ENCODE measurements around the gene CHID1. TPM values are rescaled to one million over a fixed set of nuclear protein-coding genes. Genes with fewer than 3 reads are reported as not detected.

The CHID1 gene
- total RNA-seq, 3 donors from 2014 or later: 52.3 to 64.3 (median 55.3) TPM

DNA sequence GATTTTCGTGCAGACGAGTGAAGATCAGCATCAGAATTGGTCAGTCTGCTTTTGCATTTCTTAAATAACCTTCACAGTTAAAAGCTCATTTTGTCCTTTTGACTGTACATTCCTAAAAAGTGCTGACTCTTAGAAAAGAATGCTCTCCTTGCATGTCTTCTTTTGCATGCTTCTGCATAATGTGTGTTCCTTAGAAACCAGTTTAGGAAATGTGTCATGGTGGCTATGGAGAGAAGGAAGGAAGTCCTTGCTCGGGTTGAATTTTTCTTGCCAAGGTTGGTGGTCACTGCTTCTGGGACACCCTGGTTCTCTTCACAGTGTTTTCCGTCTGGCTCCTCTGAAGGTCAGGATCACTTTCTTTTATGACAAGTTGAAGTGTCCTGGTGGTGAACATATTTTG, 21.8 kb upstream of the CHID1 start:
- DNase-seq (no peak), ATAC-seq (no peak)
- intact Hi-C loops (cut with DNase I, micrococcal nuclease): no loop called here
- H3K4me3 ChIP-seq: no peak overlapping the region
- no peaks in the 10 kb centered on the region for H3K9me3 ChIP-seq
- H3K4me1 ChIP-seq (ENCODE audit: low read depth): peaks cover 29% of the 10 kb centered on the region
- no peaks in the 10 kb centered on the region for H3K36me3 ChIP-seq (ENCODE audit: low read depth)
- TF ChIP-seq, protein P1, sequence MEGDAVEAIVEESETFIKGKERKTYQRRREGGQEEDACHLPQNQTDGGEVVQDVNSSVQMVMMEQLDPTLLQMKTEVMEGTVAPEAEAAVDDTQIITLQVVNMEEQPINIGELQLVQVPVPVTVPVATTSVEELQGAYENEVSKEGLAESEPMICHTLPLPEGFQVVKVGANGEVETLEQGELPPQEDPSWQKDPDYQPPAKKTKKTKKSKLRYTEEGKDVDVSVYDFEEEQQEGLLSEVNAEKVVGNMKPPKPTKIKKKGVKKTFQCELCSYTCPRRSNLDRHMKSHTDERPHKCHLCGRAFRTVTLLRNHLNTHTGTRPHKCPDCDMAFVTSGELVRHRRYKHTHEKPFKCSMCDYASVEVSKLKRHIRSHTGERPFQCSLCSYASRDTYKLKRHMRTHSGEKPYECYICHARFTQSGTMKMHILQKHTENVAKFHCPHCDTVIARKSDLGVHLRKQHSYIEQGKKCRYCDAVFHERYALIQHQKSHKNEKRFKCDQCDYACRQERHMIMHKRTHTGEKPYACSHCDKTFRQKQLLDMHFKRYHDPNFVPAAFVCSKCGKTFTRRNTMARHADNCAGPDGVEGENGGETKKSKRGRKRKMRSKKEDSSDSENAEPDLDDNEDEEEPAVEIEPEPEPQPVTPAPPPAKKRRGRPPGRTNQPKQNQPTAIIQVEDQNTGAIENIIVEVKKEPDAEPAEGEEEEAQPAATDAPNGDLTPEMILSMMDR (IDR thresholded peaks at IDR 0.05): no peak

DNA sequence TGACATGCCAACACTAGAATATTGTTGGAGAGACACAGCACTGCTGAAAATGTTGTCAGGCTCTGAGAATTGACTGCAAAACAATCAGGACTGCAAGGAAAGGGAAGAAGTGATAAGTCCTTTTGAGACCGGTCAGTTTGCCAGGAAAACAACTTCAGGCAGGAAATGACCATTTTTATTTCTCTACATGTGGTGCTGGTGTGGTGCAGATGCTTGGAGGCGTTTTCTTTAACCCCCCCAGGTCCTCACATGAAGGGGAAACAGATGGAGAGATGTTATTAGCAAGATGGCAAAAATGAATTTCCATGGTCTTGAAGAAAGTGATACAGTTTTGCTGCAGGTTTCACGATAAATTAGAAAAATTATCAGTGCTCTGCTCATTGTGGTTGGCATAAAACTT, 20.8 kb upstream of the CHID1 start:
- TF ChIP-seq, protein P1 (IDR thresholded peaks at IDR 0.05): no peak
- H3K4me1 ChIP-seq (ENCODE audit: low read depth): peaks cover 40% of the 10 kb centered on the region
- intact Hi-C loops (cut with DNase I, micrococcal nuclease): no loop called here

DNA sequence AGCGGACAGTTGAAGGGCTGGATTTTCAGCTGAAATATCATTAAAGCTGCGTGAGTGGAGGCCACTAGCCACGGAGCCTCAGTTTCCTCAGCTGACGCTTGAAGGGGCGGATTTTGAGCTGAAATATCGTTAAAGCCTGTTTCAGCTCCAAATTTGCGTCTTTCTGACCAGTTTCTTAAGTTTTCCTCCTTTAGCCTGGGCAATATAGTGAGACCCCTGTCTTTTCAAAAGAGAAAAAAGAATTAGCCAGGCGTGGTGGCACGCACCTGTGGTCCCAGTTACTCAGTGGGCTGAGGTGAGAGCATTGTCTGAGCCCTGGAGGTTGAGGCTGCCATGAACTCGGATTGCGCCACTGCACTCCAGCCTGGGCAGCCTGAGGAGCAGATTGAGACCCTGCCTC, 18.8 kb upstream of the CHID1 start:
- H3K4me3 ChIP-seq: no peak overlapping the region
- ATAC-seq (no peak), DNase-seq (no peak)
- H3K36me3 ChIP-seq (ENCODE audit: low read depth): no peaks in the 10 kb centered on the region
- H3K9me3 ChIP-seq: no peaks in the 10 kb centered on the region
- intact Hi-C loops (cut with DNase I, micrococcal nuclease): no loop called here
- TF ChIP-seq, protein P1 (IDR thresholded peaks at IDR 0.05): no peak
- peaks cover 41% of the 10 kb centered on the region for H3K4me1 ChIP-seq (ENCODE audit: low read depth)

More for the DNA sequence above, 20.8 kb upstream of the CHID1 start:
- DNase-seq (no peak), ATAC-seq (no peak)
- Histone ChIP-seq H3K36me3 (ENCODE audit: low read depth) (no peaks in the 10 kb centered on the region), H3K9me3 (no peaks in the 10 kb centered on the region), H3K4me3 (no peak overlapping the region)

DNA sequence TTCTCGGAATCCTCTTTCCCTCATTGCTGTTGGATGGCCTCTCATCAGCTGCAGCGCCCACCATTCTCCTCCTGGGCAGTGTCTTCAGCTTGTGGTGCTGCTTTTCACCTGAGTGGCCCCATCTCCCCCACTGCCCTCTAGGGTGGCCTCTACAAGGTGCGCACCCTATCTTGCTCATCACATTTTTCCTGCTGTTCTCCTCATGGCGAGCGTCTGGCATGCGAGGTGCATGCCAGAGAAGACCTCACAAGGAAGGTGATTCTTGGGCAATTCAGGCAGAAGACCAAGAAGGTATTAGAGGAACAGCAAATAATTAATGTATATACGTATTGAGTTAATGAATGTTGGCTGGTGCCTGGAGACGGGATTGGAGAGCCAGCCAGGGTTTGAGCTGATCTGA, 18.2 kb upstream of the CHID1 start:
- Histone ChIP-seq H3K9me3 (no peaks in the 10 kb centered on the region), H3K36me3 (ENCODE audit: low read depth) (no peaks in the 10 kb centered on the region), H3K4me3 (no peak overlapping the region), H3K4me1 (ENCODE audit: low read depth) (peaks cover 41% of the 10 kb centered on the region)
- TF ChIP-seq, protein P1 (IDR thresholded peaks at IDR 0.05): no peak
- no peak for ATAC-seq
- intact Hi-C loops (cut with DNase I, micrococcal nuclease): no loop called here
- no peak for DNase-seq

DNA sequence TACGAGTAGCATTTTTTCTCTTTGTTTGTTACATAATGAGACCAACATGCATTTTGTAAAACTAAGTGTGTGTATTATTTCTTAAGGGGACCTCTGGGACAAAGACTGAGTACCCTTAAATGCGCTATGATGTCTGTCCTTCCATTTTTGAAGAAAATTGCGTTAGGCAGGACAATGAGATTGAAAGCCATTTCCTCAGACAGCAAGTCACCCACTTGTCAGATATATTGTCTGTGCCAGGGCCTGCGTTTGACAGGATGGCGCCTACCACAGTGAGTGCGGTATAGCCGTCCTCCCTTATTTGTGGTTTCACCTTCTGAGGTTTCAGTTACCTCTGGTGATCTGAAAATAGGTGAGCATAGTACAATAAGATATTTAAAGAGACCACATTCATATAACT, 17.3 kb upstream of the CHID1 start:
- TF ChIP-seq, protein P1 (IDR thresholded peaks at IDR 0.05): no peak
- peak; percentile 32 for ATAC-seq
- Histone ChIP-seq H3K4me1 (ENCODE audit: low read depth) (peaks cover 41% of the 10 kb centered on the region), H3K9me3 (no peaks in the 10 kb centered on the region), H3K4me3 (no peak overlapping the region), H3K36me3 (ENCODE audit: low read depth) (no peaks in the 10 kb centered on the region)
- peak in 1 of 3 donors; percentile 53 for DNase-seq
- intact Hi-C loops (cut with DNase I, micrococcal nuclease): no loop called here

DNA sequence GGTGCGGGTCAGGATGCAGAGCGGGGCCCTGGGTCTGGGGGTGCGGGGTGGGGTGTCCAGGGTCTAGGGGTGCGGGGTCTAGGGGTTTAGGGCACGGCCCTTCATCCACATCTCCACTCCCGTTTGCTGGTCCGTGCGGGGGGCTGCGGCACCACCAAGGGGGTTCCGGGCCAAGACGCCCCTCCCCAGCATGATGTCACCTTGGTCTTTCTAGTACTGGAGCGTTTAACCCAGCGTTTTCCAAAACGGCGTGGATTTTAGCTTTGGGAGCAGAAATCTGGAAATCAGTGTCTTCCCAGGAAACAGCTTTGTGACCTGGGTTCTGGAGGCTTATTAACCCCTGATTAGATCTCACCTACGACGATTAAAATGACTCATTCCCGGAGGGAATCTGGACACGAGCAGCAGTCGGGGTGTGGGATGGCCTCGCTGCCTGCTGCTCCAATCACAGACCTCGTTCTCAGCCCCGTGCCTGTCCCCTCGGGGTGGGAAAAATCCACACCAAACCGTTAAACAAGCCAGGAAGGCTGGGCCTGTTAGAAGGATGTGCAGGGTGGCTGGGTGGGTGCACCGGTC, 15.8 kb upstream of the CHID1 start:
- DNase-seq: peak in 2 of 3 donors; percentile 33 to 52
- ATAC-seq: peak; percentile 18
- intact Hi-C loops (cut with DNase I, micrococcal nuclease): no loop called here
- TF ChIP-seq, protein P1 (IDR thresholded peaks at IDR 0.05): no peak
- Histone ChIP-seq H3K36me3 (ENCODE audit: low read depth) (no peaks in the 10 kb centered on the region), H3K4me3 (peak overlapping the region; percentile 68), H3K4me1 (ENCODE audit: low read depth) (peaks cover 41% of the 10 kb centered on the region), H3K9me3 (no peaks in the 10 kb centered on the region)
